Astrocyte (in vitro differentiated cells and primary cell): ENCODE measurements around the gene C11orf24.

Experiments
- CTCF ChIP-seq: IDR thresholded peaks from 2 replicates; pipeline ENCODE4 v1.5.1; 2011; ENCODE audit warnings: low read depth, mild to moderate bottlenecking, inconsistent platforms, low read length, moderate library complexity; ENCODE audit not compliant: insufficient read depth
- EZH2 ChIP-seq: IDR thresholded peaks from 2 replicates; pipeline ENCODE4 v1.6.1; 2012; ENCODE audit warnings: mild to moderate bottlenecking, low read length, inconsistent platforms; ENCODE audit not compliant: insufficient read depth

DNA sequence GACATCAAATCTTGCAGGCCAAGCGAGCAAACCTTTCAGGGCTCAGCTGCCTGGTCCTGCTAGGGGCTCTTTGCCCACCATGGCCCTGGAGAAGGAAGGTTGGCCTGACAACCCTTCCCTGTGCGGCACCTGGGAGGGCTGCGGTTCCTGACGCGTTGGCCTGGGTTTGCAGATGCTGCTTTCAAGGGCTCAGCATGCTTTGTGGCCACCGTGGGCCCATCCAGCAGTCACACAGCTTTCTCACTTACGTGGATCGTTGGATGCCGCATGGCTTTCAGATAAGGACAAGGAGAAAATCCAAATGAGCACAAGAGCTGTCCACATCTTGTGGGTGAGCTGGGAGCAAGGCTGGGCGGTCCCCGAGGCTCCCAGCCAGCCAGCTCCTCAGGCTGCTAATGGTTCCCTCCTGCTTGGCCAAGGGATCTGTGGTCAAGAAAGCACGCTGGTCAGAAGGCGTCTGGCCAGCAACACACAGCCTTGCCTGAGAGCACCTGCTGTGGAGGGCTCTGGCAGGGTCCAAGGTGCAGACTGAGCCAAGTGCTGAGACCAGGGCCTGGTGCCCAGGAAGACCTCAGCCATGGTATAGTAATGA, 8.2 kb downstream of the C11orf24 start:
- TF ChIP-seq CTCF (no peak), EZH2 (no peak)
